Lung (tissue), 12 donors: Measurements from ENCODE around the gene PDGFC. TPM values are rescaled to one million over a fixed set of nuclear protein-coding genes. Genes with fewer than 3 reads are reported as not detected.

Source experiments
- ATAC-seq: fragments of 200-7000 bp; cut with Tn5 transposase; one replicate; pipeline ENCODE4 v1.9.1; 2020; ENCODE audit warnings: moderate number of reproducible peaks; ENCODE audit not compliant: insufficient read depth, low FRiP score
- DNase-seq, 3 donors: peaks; one replicate each; pipeline ENCODE4 v3.0.0-alpha.2; 2013 to 2017
- H3K27ac ChIP-seq, 2 donors: one replicate each; pipeline ENCODE4 v1.5.1; 2013; ENCODE audit warnings: mild to moderate bottlenecking in 2 of 2, moderate library complexity in 2 of 2, control low read depth in 1 of 2, inconsistent platforms in 1 of 2, low read depth in 1 of 2, low read length in 1 of 2
- H3K27me3 ChIP-seq, 3 donors: one replicate each; pipeline ENCODE4 v1.5.1; 2013; ENCODE audit warnings: low read length in 2 of 3; ENCODE audit not compliant: control insufficient read depth in 3 of 3, insufficient read depth in 3 of 3
- H3K36me3 ChIP-seq, 4 donors: one replicate each; pipeline ENCODE4 v1.5.1; 2013; ENCODE audit warnings: low read length in 4 of 4, mild to moderate bottlenecking in 1 of 4, moderate library complexity in 1 of 4; ENCODE audit not compliant: control insufficient read depth in 4 of 4, insufficient read depth in 4 of 4
- H3K4me1 ChIP-seq, 5 donors: one replicate each; pipeline ENCODE4 v1.5.1; 2013; ENCODE audit warnings: low read length in 5 of 5, mild to moderate bottlenecking in 2 of 5, moderate library complexity in 1 of 5; ENCODE audit not compliant: control insufficient read depth in 5 of 5, insufficient read depth in 5 of 5
- H3K4me3 ChIP-seq: one replicate; pipeline ENCODE4 v1.5.1; 2013; ENCODE audit warnings: mild to moderate bottlenecking, control low read depth, moderate library complexity
- H3K9ac ChIP-seq, 2 donors: one replicate each; pipeline ENCODE4 v1.5.1; 2013; ENCODE audit warnings: low read length in 2 of 2, control low read depth in 1 of 2; ENCODE audit not compliant: insufficient read depth in 1 of 2
- H3K9me3 ChIP-seq, 4 donors: one replicate each; pipeline ENCODE4 v1.5.1; 2013; ENCODE audit warnings: low read length in 3 of 4, mild to moderate bottlenecking in 1 of 4, moderate library complexity in 1 of 4; ENCODE audit not compliant: control insufficient read depth in 4 of 4, insufficient read depth in 3 of 4
- WGBS, 2 donors: extraction: QIAGEN DNeasy Blood & Tissue Kit; methylation state at CpG; one replicate each; pipeline ENCODE4 v1.1.7; 2013; 5-methylcytosine and 5-hydroxymethylcytosine counted together
- polyA plus RNA-seq, 2 donors: library from polyadenylated mRNA; stranded (reverse); fragments of 200-250 nt; gene quantifications; one replicate each; pipeline ENCODE4 v1.2.1, GENCODE V29; 2013
- total RNA-seq, 2 donors: library from RNA; depleted of rRNA in 1 of 2; stranded (reverse); fragments of >200 nt in 1 of 2; gene quantifications; one replicate each; pipeline ENCODE4 v1.2.1, GENCODE V29; 2014 to 2021
- TF ChIP-seq, protein P1 (sequence below): IDR thresholded peaks from 2 replicates; pipeline ENCODE4 v1.5.1; 2012; ENCODE audit warnings: mild to moderate bottlenecking; ENCODE audit errors: control extremely low read depth, extremely low read depth
- donor health status: control.
- donor health status: control.
- donor health status: Bipolar disorder and iron deficiency.
- donor health status: healthy.
- donor health status: DM: yes; HTN: yes; CAD: no.

The PDGFC gene
- total and polyA plus RNA-seq, 4 donors = 4.5 to 56.0 (median 11.7) TPM

- H3K9me3 ChIP-seq = no peaks in the 10 kb centered on the region
- 68 to 77% methylated on average over 6 of the region's 6 CpGs for WGBS, 2 donors
- no peaks in the 10 kb centered on the region for H3K27me3 ChIP-seq
- H3K36me3 ChIP-seq = no peaks in the 10 kb centered on the region
- TF ChIP-seq, protein P1, sequence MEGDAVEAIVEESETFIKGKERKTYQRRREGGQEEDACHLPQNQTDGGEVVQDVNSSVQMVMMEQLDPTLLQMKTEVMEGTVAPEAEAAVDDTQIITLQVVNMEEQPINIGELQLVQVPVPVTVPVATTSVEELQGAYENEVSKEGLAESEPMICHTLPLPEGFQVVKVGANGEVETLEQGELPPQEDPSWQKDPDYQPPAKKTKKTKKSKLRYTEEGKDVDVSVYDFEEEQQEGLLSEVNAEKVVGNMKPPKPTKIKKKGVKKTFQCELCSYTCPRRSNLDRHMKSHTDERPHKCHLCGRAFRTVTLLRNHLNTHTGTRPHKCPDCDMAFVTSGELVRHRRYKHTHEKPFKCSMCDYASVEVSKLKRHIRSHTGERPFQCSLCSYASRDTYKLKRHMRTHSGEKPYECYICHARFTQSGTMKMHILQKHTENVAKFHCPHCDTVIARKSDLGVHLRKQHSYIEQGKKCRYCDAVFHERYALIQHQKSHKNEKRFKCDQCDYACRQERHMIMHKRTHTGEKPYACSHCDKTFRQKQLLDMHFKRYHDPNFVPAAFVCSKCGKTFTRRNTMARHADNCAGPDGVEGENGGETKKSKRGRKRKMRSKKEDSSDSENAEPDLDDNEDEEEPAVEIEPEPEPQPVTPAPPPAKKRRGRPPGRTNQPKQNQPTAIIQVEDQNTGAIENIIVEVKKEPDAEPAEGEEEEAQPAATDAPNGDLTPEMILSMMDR = no peak
- H3K27ac ChIP-seq = no peak overlapping the region
- DNase-seq (no peak), ATAC-seq (no peak)
- no peak overlapping the region for H3K4me3 ChIP-seq
- no peak overlapping the region for H3K9ac ChIP-seq
- H3K4me1 ChIP-seq = peaks cover 0 to 4% (median 0%) of the 10 kb centered on the region in 5 donors
Observed at GRCh38 chr4:156977435-156978160, 6.0 kb upstream of the PDGFC start.

- WGBS, 2 donors = 80 to 85% methylated on average over 2 of the region's 2 CpGs
- H3K9me3 ChIP-seq = no peaks in the 10 kb centered on the region
- no peaks in the 10 kb centered on the region for H3K27me3 ChIP-seq
- DNase-seq (no peak), ATAC-seq (no peak)
- H3K4me1 ChIP-seq = peaks cover 0 to 11% (median 0%) of the 10 kb centered on the region in 5 donors
- H3K4me3 ChIP-seq = no peak overlapping the region
- H3K9ac ChIP-seq = no peak overlapping the region
- H3K36me3 ChIP-seq = no peaks in the 10 kb centered on the region
- TF ChIP-seq, protein P1 = no peak
- no peak overlapping the region for H3K27ac ChIP-seq
Observed at GRCh38 chr4:156976147-156976546, 4.5 kb upstream of the PDGFC start.

- Histone ChIP-seq H3K9me3 (no peaks in the 10 kb centered on the region), H3K4me1 (peaks cover 0 to 11% (median 0%) of the 10 kb centered on the region in 5 donors), H3K36me3 (no peaks in the 10 kb centered on the region), H3K27ac (no peak overlapping the region), H3K4me3 (no peak overlapping the region), H3K9ac (no peak overlapping the region), H3K27me3 (no peaks in the 10 kb centered on the region)
- DNase-seq (no peak), ATAC-seq (no peak)
- WGBS, 2 donors = 80 to 89% methylated on average over 2 of the region's 2 CpGs
- TF ChIP-seq, protein P1 = no peak
Observed at GRCh38 chr4:156975686-156976085, 4.1 kb upstream of the PDGFC start.
